Type B pancreatic cell (in vitro differentiated cells): ENCODE data around the gene FBP1. TPM values are rescaled to one million over a fixed set of nuclear protein-coding genes. Genes with fewer than 3 reads are reported as not detected.
"Not testable (repeated sequence)": the region's sequence is repeated elsewhere in the genome, so short reads cannot be mapped to it uniquely, and the experiment has no call there.

ENCODE experiments used
- DNase-seq: peaks from one replicate; pipeline ENCODE4 v3.0.0; 2021; ENCODE audit warnings: mixed read lengths; ENCODE audit not compliant: unreplicated experiment; ENCODE audit errors: extremely low spot score
- H3K27ac Mint-ChIP-seq: 2 replicates; pipeline ENCODE4 v1.8.0; 2021; ENCODE audit warnings: mild to moderate bottlenecking, mixed read lengths
- H3K27me3 Mint-ChIP-seq: 2 replicates; pipeline ENCODE4 v1.8.0; 2021; ENCODE audit warnings: mixed read lengths
- H3K36me3 Mint-ChIP-seq: 2 replicates; pipeline ENCODE4 v1.8.0; 2021; ENCODE audit warnings: mixed read lengths
- H3K4me1 Mint-ChIP-seq: one replicate; pipeline ENCODE4 v1.8.0; 2021; ENCODE audit warnings: mixed read lengths; ENCODE audit not compliant: unreplicated experiment
- H3K4me3 Mint-ChIP-seq: 2 replicates; pipeline ENCODE4 v1.8.0; 2021; ENCODE audit warnings: mild to moderate bottlenecking, mixed read lengths
- H3K9me3 Mint-ChIP-seq: 2 replicates; pipeline ENCODE4 v1.8.0; 2021; ENCODE audit warnings: mixed read lengths
- CTCF ChIP-seq: fragments of 200-600 bp; sonication (generic); conservative IDR thresholded peaks from 2 replicates; pipeline ENCODE4 v1.5.0; 2021; ENCODE audit warnings: antibody characterized with exemption, mild to moderate bottlenecking
- total RNA-seq: library from RNA; stranded (reverse); gene quantifications from 2 replicates; pipeline ENCODE4 v1.2.1, GENCODE V29; 2021; ENCODE audit warnings: low replicate concordance

FBP1 gene
- total RNA-seq, 1 donor from 2014 or later = 25.9 TPM

- Mint-ChIP-seq H3K27ac (no peak overlapping the region), H3K27me3 (peaks cover 4% of the 10 kb centered on the region), H3K4me1 (peaks cover 10% of the 10 kb centered on the region), H3K4me3 (no peak overlapping the region), H3K36me3 (no peaks in the 10 kb centered on the region), H3K9me3 (no peaks in the 10 kb centered on the region)
- TF ChIP-seq CTCF = no peak
- DNase-seq = no peak
These were observed 40.2 kb downstream of the FBP1 start for GRCh38 chr9:94599102-94599501.

DNA sequence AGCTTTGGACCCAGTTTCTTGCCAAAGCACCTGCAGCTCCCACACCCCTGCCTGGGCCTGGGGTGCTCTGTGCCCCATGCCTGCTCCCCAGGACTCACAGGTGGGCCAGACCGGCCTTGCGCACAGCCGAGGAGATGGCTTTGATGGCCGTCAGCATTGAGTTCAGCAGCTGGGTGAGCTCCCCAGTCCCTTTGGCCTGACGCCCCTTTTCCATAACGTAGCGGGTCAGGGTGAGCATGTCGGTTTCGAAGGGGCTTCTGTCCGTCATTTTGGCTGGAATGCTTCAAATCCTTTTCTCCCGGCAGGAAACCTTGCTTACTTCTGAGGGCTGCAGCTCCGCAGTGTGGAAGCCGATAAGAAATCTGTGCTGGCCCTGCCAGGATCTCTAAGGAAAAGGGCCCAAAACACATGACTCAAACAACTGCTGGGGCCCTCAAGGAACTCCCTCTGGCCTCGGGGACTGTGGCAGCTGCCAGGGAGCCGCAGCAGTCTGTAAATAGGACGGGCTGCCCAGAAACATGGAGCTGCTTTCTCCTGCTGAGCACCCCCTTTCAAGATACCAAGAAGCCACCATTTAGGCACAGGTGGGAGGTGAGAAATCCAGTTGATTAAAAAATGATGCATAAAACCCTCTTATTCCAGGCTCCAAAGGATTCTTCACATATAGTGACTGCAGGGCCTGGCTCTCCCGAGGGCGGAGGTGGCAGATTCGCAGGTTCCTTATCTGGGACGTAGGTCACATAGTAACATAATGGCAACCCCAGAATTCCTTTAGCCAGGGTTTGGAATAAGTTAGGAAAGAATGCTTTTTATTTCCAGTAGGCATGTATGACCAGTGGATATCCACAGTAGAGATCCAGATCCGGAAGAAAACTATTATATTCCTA, 45.6 kb downstream of the FBP1 start, which contains the start of gene FBP2:
TSS of gene FBP2 (minus strand) at position 366 of the 887 bp plus-strand sequence. CDS start at position 268, 98 bp downstream.
- no peaks in the 10 kb centered on the region for H3K4me1 Mint-ChIP-seq
- H3K4me3 Mint-ChIP-seq = no peak within 1 kb of the TSS
- H3K27me3 Mint-ChIP-seq = peaks cover 5% of the 10 kb centered on the region
- no peak for TF ChIP-seq CTCF
- no peak within 1 kb of the TSS for H3K27ac Mint-ChIP-seq
- DNase-seq = no peak
- no peaks in the 10 kb centered on the region for H3K9me3 Mint-ChIP-seq
- no peaks in the 10 kb centered on the region for H3K36me3 Mint-ChIP-seq

GRCh38 chr9:94592683-94593082, 46.6 kb downstream of the FBP1 start:
- H3K9me3 Mint-ChIP-seq, DNase-seq, H3K4me1 Mint-ChIP-seq, H3K36me3 Mint-ChIP-seq, H3K27ac Mint-ChIP-seq, H3K27me3 Mint-ChIP-seq, H3K4me3 Mint-ChIP-seq: not testable (repeated sequence)

DNA sequence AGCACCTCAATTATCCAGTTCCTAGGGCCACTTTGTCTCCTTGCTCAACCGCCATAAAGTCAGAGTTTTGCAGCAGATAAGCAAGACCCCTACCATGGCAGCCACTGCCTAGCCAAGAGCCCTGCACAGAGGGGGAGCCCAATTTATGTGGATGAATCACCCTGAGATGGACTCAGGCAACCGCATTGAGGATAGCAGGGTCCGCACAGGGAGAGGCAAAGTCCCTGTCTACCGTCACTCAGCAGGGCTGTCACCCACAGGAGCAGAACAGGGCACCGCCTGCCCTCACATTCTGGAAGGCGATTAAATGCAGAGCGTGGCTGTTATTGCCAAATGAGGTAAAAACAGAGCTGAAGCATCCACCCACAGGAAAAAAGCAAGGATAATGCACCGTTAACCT, 47.4 kb downstream of the FBP1 start:
- TF ChIP-seq CTCF = no peak
- Mint-ChIP-seq H3K27ac (no peak overlapping the region), H3K9me3 (no peaks in the 10 kb centered on the region), H3K36me3 (no peaks in the 10 kb centered on the region), H3K4me1 (no peaks in the 10 kb centered on the region), H3K4me3 (no peak overlapping the region), H3K27me3 (peaks cover 9% of the 10 kb centered on the region)
- DNase-seq = no peak

DNA sequence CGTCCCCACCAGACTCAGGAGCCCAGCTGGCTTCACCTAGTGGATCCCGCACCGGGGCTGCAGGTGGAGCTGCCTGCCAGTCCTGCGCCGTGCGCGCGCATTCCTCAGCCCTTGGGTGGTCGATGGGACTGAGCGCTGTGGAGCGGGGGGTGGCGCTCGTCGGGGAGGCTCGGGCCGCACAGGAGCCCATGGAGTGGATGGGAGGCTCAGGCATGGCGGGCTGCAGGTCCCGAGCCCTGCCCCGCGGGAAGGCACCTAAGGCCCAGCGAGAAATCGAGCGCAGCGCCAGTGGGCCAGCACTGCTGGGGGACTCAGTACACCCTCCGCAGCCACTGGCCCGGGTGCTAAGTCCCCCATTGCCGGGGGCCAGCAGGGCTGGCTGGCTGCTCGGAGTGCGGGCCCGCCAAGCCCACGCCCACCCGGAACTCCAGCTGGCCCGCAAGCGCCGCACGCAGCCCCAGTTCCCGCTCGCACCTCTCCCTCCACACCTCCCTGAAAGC, 48.2 kb downstream of the FBP1 start:
- H3K27ac Mint-ChIP-seq, H3K9me3 Mint-ChIP-seq, H3K4me1 Mint-ChIP-seq, H3K4me3 Mint-ChIP-seq, DNase-seq, H3K36me3 Mint-ChIP-seq, H3K27me3 Mint-ChIP-seq: not testable (repeated sequence)

DNA sequence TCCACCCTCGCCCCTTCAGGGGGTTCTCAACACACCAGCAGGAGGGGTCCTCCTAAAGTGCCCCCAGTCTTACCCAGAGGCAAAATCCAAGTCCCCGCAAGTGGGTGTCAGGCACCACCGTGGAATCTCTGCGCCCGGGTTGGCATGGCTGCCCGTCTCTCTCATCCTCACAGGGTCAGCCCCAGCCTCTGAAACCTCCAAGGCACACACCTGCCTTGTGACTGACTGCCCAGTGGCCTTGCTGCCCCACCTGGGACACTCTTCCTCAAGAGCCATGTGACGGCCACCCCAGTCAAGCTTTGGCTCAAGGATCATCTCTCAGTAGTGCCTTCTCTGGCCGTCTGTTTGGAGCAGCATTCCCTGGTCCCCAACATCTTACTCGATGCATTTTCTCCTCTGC, 50.6 kb downstream of the FBP1 start:
- H3K36me3 Mint-ChIP-seq = no peaks in the 10 kb centered on the region
- no peak for TF ChIP-seq CTCF
- H3K4me1 Mint-ChIP-seq = no peaks in the 10 kb centered on the region
- H3K4me3 Mint-ChIP-seq = no peak overlapping the region
- DNase-seq = no peak
- peaks cover 5% of the 10 kb centered on the region for H3K27me3 Mint-ChIP-seq
- no peak overlapping the region for H3K27ac Mint-ChIP-seq
- H3K9me3 Mint-ChIP-seq = no peaks in the 10 kb centered on the region
